NOMO-1 treated with dmso at 0.1 percent for 144 hours (cell line): ENCODE results near the gene KCND2.

Experiments used
- DNase-seq: peaks from one replicate; lab custom pipeline; 2025; ENCODE audit not compliant: unreplicated experiment; lab: John Stamatoyannopoulos, UW

Gene KCND2

GRCh38 chr7:120307991-120308545 is 35.1 kb downstream of the KCND2 start:
- no peak for DNase-seq

GRCh38 chr7:120311028-120311788 is 38.2 kb downstream of the KCND2 start:
- no peak for DNase-seq

- no peak for DNase-seq
These were observed 47.4 kb downstream of the KCND2 start for GRCh38 chr7:120320218-120320961.

DNA sequence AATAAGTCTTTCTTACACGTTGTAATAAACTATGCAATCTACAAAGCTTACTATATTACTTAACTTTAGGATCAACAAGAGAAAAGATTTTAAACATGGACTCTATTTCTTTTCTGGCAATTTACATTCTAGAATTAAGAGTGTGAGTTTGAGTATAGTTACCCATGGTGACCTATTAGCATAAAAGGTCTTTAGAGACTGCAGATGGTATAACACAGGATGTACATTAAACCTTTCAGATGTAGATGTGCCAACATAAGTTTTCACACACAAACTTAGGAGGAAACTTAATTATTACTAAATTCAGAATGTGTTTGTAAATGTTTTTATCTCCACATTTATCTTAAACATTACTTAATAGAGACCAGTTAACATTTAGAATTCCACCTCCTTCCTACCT is 54.1 kb downstream of the KCND2 start:
- DNase-seq = no peak

DNA sequence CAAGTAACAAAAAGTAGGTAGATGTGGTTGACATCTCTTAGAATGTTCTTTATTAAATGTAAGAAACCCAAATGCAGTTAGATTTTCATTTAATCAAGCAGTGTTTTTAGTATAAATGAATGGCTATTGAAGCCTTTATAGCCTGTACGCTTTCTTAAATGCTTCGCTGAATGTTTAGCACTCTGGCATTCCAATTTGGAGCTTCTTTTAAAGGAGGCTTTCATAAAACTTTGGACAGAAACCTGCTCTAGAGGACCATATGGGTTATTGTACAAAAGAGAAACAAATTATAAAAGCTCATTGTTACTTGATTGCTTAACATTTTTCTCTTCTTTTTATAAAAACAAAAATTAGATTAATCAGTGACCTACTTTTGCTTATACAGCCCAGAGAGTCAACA is 59.5 kb downstream of the KCND2 start:
- DNase-seq = no peak

- no peak for DNase-seq
These were observed 61.5 kb downstream of the KCND2 start for GRCh38 chr7:120334475-120334874.

- DNase-seq = no peak
These were observed 64.4 kb downstream of the KCND2 start for GRCh38 chr7:120337308-120337907.

DNA sequence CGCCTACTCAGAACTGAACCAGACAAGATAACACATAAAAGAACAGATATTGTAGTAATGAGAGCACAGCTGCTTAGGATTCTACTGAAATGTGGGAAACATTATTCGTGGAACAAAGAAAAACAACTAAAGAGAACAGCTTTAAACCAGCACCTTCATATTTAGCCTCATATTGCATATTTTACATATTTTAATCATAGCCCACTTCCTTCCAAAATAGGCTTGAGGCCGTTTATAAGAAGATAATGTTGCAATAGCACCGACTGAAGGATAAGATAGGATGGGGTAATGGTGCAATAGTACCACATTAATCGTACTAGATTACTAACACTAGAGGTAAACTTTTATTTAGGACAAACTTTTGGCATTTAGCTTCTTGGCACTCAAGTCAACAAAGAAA is 71.3 kb downstream of the KCND2 start:
- DNase-seq = peak; percentile 1

GRCh38 chr7:120353171-120353570 is 80.2 kb downstream of the KCND2 start:
- no peak for DNase-seq

- no peak for DNase-seq
These were observed 87.9 kb downstream of the KCND2 start for GRCh38 chr7:120360918-120361317.

- DNase-seq = no peak
These were observed 90.4 kb downstream of the KCND2 start for GRCh38 chr7:120363414-120363813.

DNA sequence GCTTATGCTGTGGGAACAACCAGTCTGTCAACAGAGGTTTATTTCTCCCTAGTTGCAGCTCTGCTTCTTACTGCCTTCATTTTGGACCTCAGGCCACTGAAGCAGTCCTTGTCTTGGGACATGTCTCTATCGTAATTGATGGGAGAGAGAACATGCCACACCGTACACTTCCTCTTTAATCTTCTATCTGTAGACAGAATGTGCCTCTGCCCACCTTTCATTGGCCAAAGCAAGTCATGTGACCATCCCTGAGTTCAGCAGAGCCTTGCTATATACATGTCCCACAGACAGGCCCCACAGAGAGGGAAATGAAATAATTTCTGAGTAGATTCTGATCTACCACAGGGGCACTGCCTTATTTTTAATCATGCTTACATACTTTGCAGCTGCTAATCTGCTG is 98.0 kb downstream of the KCND2 start:
- DNase-seq = no peak

- no peak for DNase-seq
These were observed 100.2 kb downstream of the KCND2 start for GRCh38 chr7:120373174-120373573.

DNA sequence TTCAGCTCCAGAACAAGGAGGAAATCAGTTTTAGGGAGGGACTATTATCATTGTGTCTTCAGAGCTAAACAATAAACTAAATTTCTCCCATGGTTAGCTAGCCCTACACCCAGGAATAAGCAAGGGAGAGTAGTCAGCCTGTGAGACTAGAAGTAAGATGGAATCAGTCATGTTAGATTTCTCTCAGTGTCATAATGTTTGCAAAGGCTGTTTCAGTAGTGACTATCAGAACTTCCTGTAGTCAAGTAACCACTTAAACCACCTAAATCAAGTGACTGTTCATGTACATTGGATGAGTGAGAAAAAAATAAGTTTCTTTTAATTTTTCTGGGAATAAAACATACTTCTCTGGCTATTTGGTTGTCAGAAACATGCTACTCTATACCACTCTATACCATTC is 121.6 kb downstream of the KCND2 start:
- no peak for DNase-seq

GRCh38 chr7:120395526-120396019 is 122.6 kb downstream of the KCND2 start:
- DNase-seq = no peak

- no peak for DNase-seq
These were observed 125.5 kb downstream of the KCND2 start for GRCh38 chr7:120398284-120399000.

DNA sequence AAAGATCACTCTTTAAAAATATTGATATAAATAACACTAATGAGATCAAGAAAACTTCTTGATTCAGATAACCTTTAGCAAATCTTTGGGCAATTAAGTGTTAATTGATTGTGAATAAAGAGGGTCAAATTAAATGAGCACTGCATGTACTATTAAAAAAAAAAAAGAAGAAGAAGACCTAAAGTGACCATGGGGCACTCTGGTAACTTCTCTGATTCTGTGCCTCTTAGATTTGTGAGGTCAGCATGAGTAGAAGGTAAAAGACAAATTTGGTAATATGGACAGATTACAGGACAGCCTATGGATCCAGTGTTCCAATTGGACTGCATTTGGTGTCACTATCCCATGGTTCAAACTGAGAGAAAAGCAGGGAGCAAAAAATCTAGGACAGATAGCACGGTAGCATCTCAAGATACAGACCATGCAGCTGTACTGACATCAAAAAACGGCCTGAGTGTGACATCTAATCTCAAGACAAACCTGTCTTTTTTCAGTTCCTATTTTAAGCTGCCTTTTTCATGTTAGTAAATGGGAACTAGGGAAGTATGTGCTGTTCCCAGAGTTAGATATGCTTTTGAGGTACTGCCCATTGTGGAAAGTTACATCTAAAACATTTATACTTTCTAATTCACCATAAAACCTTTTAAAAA is 128.0 kb downstream of the KCND2 start:
- DNase-seq = no peak

- no peak for DNase-seq
These were observed 129.2 kb downstream of the KCND2 start for GRCh38 chr7:120402079-120402767.

- DNase-seq = no peak
These were observed 129.8 kb downstream of the KCND2 start for GRCh38 chr7:120402801-120403200.

DNA sequence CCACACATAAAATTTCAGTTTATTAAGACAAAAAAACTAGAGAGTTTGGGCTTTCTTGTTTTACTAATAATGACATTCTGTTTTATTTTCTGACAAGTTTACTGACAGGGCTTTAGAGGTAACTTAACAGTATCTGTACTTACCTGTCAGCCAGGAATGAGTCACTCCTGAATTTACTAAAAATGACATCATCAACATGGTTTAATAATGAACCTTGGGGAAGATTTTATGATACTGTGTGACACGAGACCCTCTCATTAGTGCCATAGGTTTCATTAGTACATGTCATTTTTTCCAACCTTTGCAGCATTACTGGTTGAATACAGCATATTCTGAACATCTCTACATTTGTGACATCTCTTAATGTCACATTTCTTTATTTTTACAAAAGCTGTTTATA is 131.1 kb downstream of the KCND2 start:
- DNase-seq = no peak
